GM23338 (cell line): ENCODE measurements around the gene NECTIN1. TPM values are rescaled to one million over a fixed set of nuclear protein-coding genes. Genes with fewer than 3 reads are reported as not detected.

ENCODE experiments used
- ATAC-seq: fragments of 200-7000 bp; cut with Tn5 transposase; 3 replicates; pipeline ENCODE4 v1.9.1; 2020
- DNase-seq: peaks from one replicate; pipeline ENCODE4 v3.0.0-alpha.2; 2015; ENCODE audit warnings: low spot score
- H2AFZ ChIP-seq: fragments of 200-600 bp; sonication (generic); 2 replicates; pipeline ENCODE4 v1.8.0; 2016; ENCODE audit warnings: antibody characterized with exemption, mild to moderate bottlenecking, moderate library complexity
- H3F3A ChIP-seq: fragments of 200-600 bp; sonication (generic); replicated peaks from 2 replicates; pipeline ENCODE4 v1.8.0; 2017; ENCODE audit warnings: antibody characterized with exemption, mixed run types, low read depth
- H3K27ac ChIP-seq: fragments of 200-600 bp; sonication (generic); 2 replicates; pipeline ENCODE4 v1.6.1; 2016; ENCODE audit warnings: low read depth
- H3K27me3 ChIP-seq: fragments of 200-600 bp; sonication (generic); 2 replicates; pipeline ENCODE4 v1.8.0; 2016; ENCODE audit warnings: mild to moderate bottlenecking, mixed run types, moderate library complexity; ENCODE audit not compliant: insufficient read depth
- H3K36me3 ChIP-seq: fragments of 200-600 bp; sonication (generic); 2 replicates; pipeline ENCODE4 v1.8.0; 2016; ENCODE audit warnings: mild to moderate bottlenecking; ENCODE audit not compliant: insufficient read depth
- H3K4me1 ChIP-seq: fragments of 200-600 bp; sonication (generic); 2 replicates; pipeline ENCODE4 v1.8.0; 2016; ENCODE audit warnings: mild to moderate bottlenecking, moderate library complexity; ENCODE audit not compliant: insufficient read depth
- H3K4me2 ChIP-seq: fragments of 200-600 bp; sonication (generic); 2 replicates; pipeline ENCODE4 v1.7.1; 2017; ENCODE audit warnings: mixed run types
- H3K4me3 ChIP-seq: fragments of 200-600 bp; sonication (generic); 2 replicates; pipeline ENCODE4 v1.6.1; 2016; ENCODE audit warnings: mixed run types
- H3K79me2 ChIP-seq: fragments of 200-600 bp; sonication (generic); replicated peaks from 2 replicates; pipeline ENCODE4 v1.8.0; 2017; ENCODE audit warnings: mild to moderate bottlenecking; ENCODE audit not compliant: insufficient read depth
- H3K9me2 ChIP-seq: fragments of 200-600 bp; sonication (generic); 2 replicates; pipeline ENCODE4 v1.8.0; 2017; ENCODE audit not compliant: insufficient read depth
- H4K20me1 ChIP-seq: fragments of 200-600 bp; sonication (generic); replicated peaks from 2 replicates; pipeline ENCODE4 v1.8.0; 2017; ENCODE audit warnings: mild to moderate bottlenecking; ENCODE audit not compliant: insufficient read depth
- H3K27ac Mint-ChIP-seq: 2 replicates; pipeline ENCODE4 v1.8.0; 2020; ENCODE audit warnings: inconsistent platforms, mild to moderate bottlenecking, moderate library complexity, mixed read lengths
- H3K27me3 Mint-ChIP-seq: 3 replicates; pipeline ENCODE4 v1.8.0; 2022; ENCODE audit warnings: low read depth, mild to moderate bottlenecking, moderate library complexity, mixed read lengths, inconsistent platforms; ENCODE audit not compliant: insufficient read depth, poor library complexity
- H3K36me3 Mint-ChIP-seq: 3 replicates; pipeline ENCODE4 v1.8.0; 2021; ENCODE audit warnings: low read depth, mild to moderate bottlenecking, inconsistent platforms, moderate library complexity, mixed read lengths
- H3K4me1 Mint-ChIP-seq: 3 replicates; pipeline ENCODE4 v1.8.0; 2020; ENCODE audit warnings: mild to moderate bottlenecking, inconsistent platforms, mixed read lengths
- H3K4me3 Mint-ChIP-seq: 3 replicates; pipeline ENCODE4 v1.8.0; 2021; ENCODE audit warnings: moderate library complexity, mild to moderate bottlenecking, inconsistent platforms, mixed read lengths
- H3K9me3 Mint-ChIP-seq: 3 replicates; pipeline ENCODE4 v1.8.0; 2020; ENCODE audit warnings: moderate library complexity, mild to moderate bottlenecking, inconsistent platforms, mixed read lengths
- CTCF ChIP-seq, 2 experiments: fragments of 200-600 bp in 1 of 2; sonication (generic) in 1 of 2; conservative IDR thresholded peaks; 2 replicates each; pipeline versions ENCODE4 v1.5.1 to v1.6.1; 2016 to 2017; ENCODE audit warnings: antibody characterized with exemption in 2 of 2, low read depth in 2 of 2, mild to moderate bottlenecking in 2 of 2, moderate library complexity in 1 of 2
- POLR2AphosphoS5 ChIP-seq: IDR thresholded peaks from 2 replicates; pipeline ENCODE4 v1.6.1; 2016; ENCODE audit warnings: antibody characterized with exemption, low read depth
- ZNF114 ChIP-seq: fragments of 250-450 bp; sonication (Bioruptor Pico); IDR thresholded peaks from 2 replicates; pipeline ENCODE4 v1.5.0; 2020; ENCODE audit warnings: mild to moderate bottlenecking, moderate library complexity
- ZNF331 ChIP-seq: fragments of 250-450 bp; sonication (Bioruptor Pico); IDR thresholded peaks from 2 replicates; pipeline ENCODE4 v1.5.0; 2020; ENCODE audit warnings: low read depth, mild to moderate bottlenecking, moderate library complexity
- ZNF462 ChIP-seq: fragments of 250-450 bp; sonication (Bioruptor Pico); IDR thresholded peaks from 2 replicates; pipeline ENCODE4 v1.5.0; 2020; ENCODE audit warnings: mild to moderate bottlenecking, moderate library complexity
- polyA plus RNA-seq: library from polyadenylated mRNA; unstranded; fragments of >200 nt; fragmentation: Nextera tagmentation; extraction: Ambion mirVana; gene quantifications from 2 replicates; pipeline ENCODE4 v1.2.1, GENCODE V29; 2016
- total RNA-seq: library from RNA; depleted of rRNA; stranded (reverse); fragments of >200 nt; shearing (Covaris generic); gene quantifications from 2 replicates; pipeline ENCODE4 v1.2.3, GENCODE V29; 2014

NECTIN1 gene
- total and polyA plus RNA-seq, 2 experiments from 2014 or later, result 18.7 to 56.3 TPM

- Mint-ChIP-seq H3K9me3 (no peaks in the 10 kb centered on the region), H3K4me1 (peaks cover 92% of the 10 kb centered on the region), H3K36me3 (peaks cover 32% of the 10 kb centered on the region), H3K4me3 (no peak overlapping the region), H3K27me3 (peaks cover 21% of the 10 kb centered on the region), H3K27ac (no peak overlapping the region)
- peak; percentile 71 to 76 for TF ChIP-seq CTCF (conservative IDR thresholded peaks at IDR 0.05; ENCODE audit: low read depth in 2 of 2)
- no peak for TF ChIP-seq ZNF331
- no peak overlapping the region for H3K4me3 ChIP-seq
- H3K4me2 ChIP-seq, result no peak overlapping the region
- H3K27ac ChIP-seq, result 0 out of 2 replicates have a peak overlapping the region, but pooled peaks have one; percentile 55
- ATAC-seq, result peak; percentile 64
- DNase-seq, result peak; percentile 82
- H3K36me3 ChIP-seq, result no peaks in the 10 kb centered on the region
- peaks cover 77% of the 10 kb centered on the region for H4K20me1 ChIP-seq
- peaks cover 67% of the 10 kb centered on the region for H3K4me1 ChIP-seq
- no peaks in the 10 kb centered on the region for H3F3A ChIP-seq
- no peak overlapping the region for H2AFZ ChIP-seq
- H3K79me2 ChIP-seq, result peaks cover 100% of the 10 kb centered on the region
- H3K9me2 ChIP-seq, result no peaks in the 10 kb centered on the region
- H3K27me3 ChIP-seq, result no peaks in the 10 kb centered on the region
Observed at GRCh38 chr11:119721129-119722120, 7.6 kb downstream of the NECTIN1 start.

GRCh38 chr11:119720311-119720913, 8.6 kb downstream of the NECTIN1 start:
- H3K27me3 ChIP-seq, result no peaks in the 10 kb centered on the region
- peaks cover 66% of the 10 kb centered on the region for H3K4me1 ChIP-seq
- no peak overlapping the region for H2AFZ ChIP-seq
- H3K4me2 ChIP-seq, result no peak overlapping the region
- Mint-ChIP-seq H3K27me3 (peaks cover 16% of the 10 kb centered on the region), H3K4me1 (peaks cover 92% of the 10 kb centered on the region), H3K36me3 (peaks cover 26% of the 10 kb centered on the region), H3K9me3 (no peaks in the 10 kb centered on the region), H3K4me3 (no peak overlapping the region), H3K27ac (no peak overlapping the region)
- no peak for DNase-seq
- H3K36me3 ChIP-seq, result no peaks in the 10 kb centered on the region
- peaks cover 100% of the 10 kb centered on the region for H3K79me2 ChIP-seq
- no peak overlapping the region for H3K4me3 ChIP-seq
- H3F3A ChIP-seq, result no peaks in the 10 kb centered on the region
- no peak overlapping the region; the same call in 1 of the 2 replicates for H3K27ac ChIP-seq
- H3K9me2 ChIP-seq, result no peaks in the 10 kb centered on the region
- peaks cover 87% of the 10 kb centered on the region for H4K20me1 ChIP-seq
- ATAC-seq, result no peak
- TF ChIP-seq ZNF462 (CRISPR knock-in tag), result no peak
- TF ChIP-seq ZNF114 (CRISPR knock-in tag), result no peak
- TF ChIP-seq POLR2AphosphoS5, result no peak
- no peak for TF ChIP-seq CTCF (conservative IDR thresholded peaks at IDR 0.05; ENCODE audit: low read depth in 2 of 2)
